HG02973 (cell line): ENCODE data around the gene ACTR8.
"Not testable (repeated sequence)": the region's sequence is repeated elsewhere in the genome, so short reads cannot be mapped to it uniquely, and the experiment has no call there.

ENCODE experiments used
- ATAC-seq: cut with Tn5 transposase; IDR thresholded peaks from one replicate; pipeline ENCODE4 v1.9.1; 2021; ENCODE audit warnings: moderate library complexity; ENCODE audit not compliant: unreplicated experiment

ACTR8 gene

GRCh38 chr3:53881691-53882593 is at the start of gene ACTR8:
ACTR8 (minus strand) TSS chr3:53882152; CDS start chr3:53882101, 51 bp downstream.
- ATAC-seq = peak; percentile 85

GRCh38 chr3:53927208-53927872 is 45.4 kb upstream of the ACTR8 start:
- ATAC-seq = not testable (repeated sequence)

GRCh38 chr3:53921296-53921695 is 39.3 kb upstream of the ACTR8 start:
- no peak for ATAC-seq

- ATAC-seq = no peak
These were observed 37.8 kb upstream of the ACTR8 start for GRCh38 chr3:53919741-53920140.

- ATAC-seq = no peak
These were observed 31.4 kb upstream of the ACTR8 start for GRCh38 chr3:53913401-53913800.

- ATAC-seq = no peak
These were observed 20.8 kb upstream of the ACTR8 start for GRCh38 chr3:53902711-53903110.

- no peak for ATAC-seq
These were observed 20.1 kb upstream of the ACTR8 start for GRCh38 chr3:53902067-53902466.

GRCh38 chr3:53900666-53901331 is 18.8 kb upstream of the ACTR8 start:
- no peak for ATAC-seq

- ATAC-seq = no peak
These were observed 17.8 kb upstream of the ACTR8 start for GRCh38 chr3:53899750-53900149.

GRCh38 chr3:53892286-53892637 is 10.3 kb upstream of the ACTR8 start:
- no peak for ATAC-seq

- ATAC-seq = peak; percentile 94
These were observed 9.7 kb upstream of the ACTR8 start, which contains the start of gene SELENOK for GRCh38 chr3:53891497-53892285. SELENOK (minus strand) TSS chr3:53891859.

- no peak for ATAC-seq
These were observed 8.9 kb upstream of the ACTR8 start for GRCh38 chr3:53890726-53891475.

GRCh38 chr3:53888232-53888631 is 6.3 kb upstream of the ACTR8 start:
- no peak for ATAC-seq

- ATAC-seq = no peak
These were observed 5.5 kb upstream of the ACTR8 start for GRCh38 chr3:53887446-53887845.

GRCh38 chr3:53885239-53885638 is 3.3 kb upstream of the ACTR8 start:
- no peak for ATAC-seq

- ATAC-seq = no peak
These were observed 2.7 kb upstream of the ACTR8 start for GRCh38 chr3:53884623-53885022.

- no peak for ATAC-seq
These were observed 1.1 kb upstream of the ACTR8 start for GRCh38 chr3:53883008-53883407.

GRCh38 chr3:53880396-53881345 is 1.3 kb downstream of the ACTR8 start:
- ATAC-seq = no peak
